Activated naive CD8-positive, alpha-beta T cell treated with anti-CD3 and anti-CD28 coated beads for 36 hours (primary cell): Measurements from ENCODE around the gene EID3. TPM values are rescaled to one million over a fixed set of nuclear protein-coding genes. Genes with fewer than 3 reads are reported as not detected.

Source experiments
- DNase-seq: peaks from one replicate; pipeline ENCODE4 v3.0.0; 2021
- H3K27ac Mint-ChIP-seq: one replicate; pipeline ENCODE4 v1.8.0; 2022; ENCODE audit warnings: mild to moderate bottlenecking, moderate library complexity, mixed read lengths
- H3K27me3 Mint-ChIP-seq: one replicate; pipeline ENCODE4 v1.8.0; 2022; ENCODE audit warnings: mild to moderate bottlenecking, mixed read lengths
- H3K36me3 Mint-ChIP-seq: one replicate; pipeline ENCODE4 v1.8.0; 2021; ENCODE audit warnings: mild to moderate bottlenecking, mixed read lengths
- H3K4me1 Mint-ChIP-seq: one replicate; pipeline ENCODE4 v1.8.0; 2021; ENCODE audit warnings: mixed read lengths
- H3K4me3 Mint-ChIP-seq: one replicate; pipeline ENCODE4 v1.8.0; 2022; ENCODE audit warnings: mild to moderate bottlenecking, moderate library complexity, mixed read lengths
- H3K9me3 Mint-ChIP-seq: one replicate; pipeline ENCODE4 v1.8.0; 2022; ENCODE audit warnings: mixed read lengths
- total RNA-seq, 2 experiments: library from RNA; stranded (reverse); gene quantifications; one replicate each; pipeline ENCODE4 v1.2.3, GENCODE V29; 2021

The EID3 gene
- total RNA-seq, 2 experiments from 2014 or later = 5.7 to 6.4 TPM

DNA sequence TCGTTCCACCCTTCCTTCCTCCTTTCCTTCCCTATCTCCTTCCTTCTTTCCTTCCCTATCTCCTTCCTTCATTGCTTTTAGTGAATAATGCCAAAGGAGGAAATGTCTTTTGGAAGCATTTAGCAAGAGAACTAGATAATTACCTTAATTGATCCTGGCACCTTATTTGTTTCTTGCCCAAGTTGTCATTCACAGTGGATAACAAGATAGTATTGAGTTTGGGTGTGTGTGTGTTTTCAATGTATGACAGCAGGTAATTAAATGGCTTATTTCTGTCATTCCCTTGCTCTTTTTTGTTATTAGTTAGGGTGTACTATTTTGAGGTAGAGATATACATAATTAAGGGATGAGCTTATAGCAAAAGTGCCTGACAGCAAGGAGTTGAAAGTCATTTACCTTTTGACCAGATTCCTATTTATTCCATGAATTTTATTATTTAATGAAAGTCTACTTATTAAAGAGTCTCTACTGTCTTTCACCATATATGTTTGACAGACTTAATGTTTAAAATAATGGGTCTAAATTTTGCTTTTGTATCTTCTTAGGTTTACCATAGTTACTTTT is 30.2 kb downstream of the EID3 start:
- Mint-ChIP-seq H3K9me3 (no peaks in the 10 kb centered on the region), H3K4me1 (no peaks in the 10 kb centered on the region), H3K36me3 (peaks cover 21% of the 10 kb centered on the region), H3K27me3 (no peaks in the 10 kb centered on the region), H3K4me3 (no peak overlapping the region), H3K27ac (no peak overlapping the region)
- DNase-seq = no peak

DNA sequence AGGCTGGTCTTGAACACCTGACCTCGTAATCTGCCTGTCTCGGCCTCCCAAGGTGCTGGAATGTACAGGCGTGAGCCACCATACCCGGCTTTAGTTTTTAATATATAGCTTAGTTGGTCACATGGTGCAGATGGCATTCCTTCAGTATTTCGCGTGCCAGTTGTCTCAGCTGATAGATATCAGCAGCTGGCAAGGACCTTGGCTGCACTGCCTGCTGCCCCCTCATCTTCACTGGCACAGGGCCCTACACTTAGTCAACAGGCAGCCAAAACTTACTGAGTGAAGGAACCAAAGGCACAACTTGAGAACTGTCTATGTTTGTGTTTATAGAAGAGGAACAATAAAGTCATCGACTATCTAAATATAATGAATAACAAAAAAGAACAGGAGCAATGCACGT is 31.0 kb downstream of the EID3 start:
- Mint-ChIP-seq H3K27me3 (no peaks in the 10 kb centered on the region), H3K27ac (no peak overlapping the region), H3K9me3 (no peaks in the 10 kb centered on the region), H3K4me3 (no peak overlapping the region), H3K36me3 (peaks cover 22% of the 10 kb centered on the region), H3K4me1 (no peaks in the 10 kb centered on the region)
- no peak for DNase-seq

DNA sequence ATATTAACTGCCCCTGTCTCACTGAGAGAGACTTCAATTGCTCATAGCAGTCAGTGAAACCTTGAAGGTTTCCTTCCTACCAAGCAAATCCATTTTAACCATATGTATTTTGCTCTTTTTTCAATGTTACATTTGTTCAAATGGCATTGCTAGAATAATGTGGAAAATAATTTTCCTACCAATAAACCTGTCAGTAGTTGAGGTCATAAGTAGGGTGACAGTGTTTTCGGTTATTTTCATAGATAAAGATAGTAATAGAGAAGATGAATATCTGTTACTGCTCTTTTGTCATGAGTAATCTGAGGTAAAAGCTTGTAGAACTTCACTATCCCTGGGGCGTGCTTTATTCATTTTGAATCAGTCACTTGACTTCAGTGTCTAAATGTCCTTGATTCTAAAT is 32.6 kb downstream of the EID3 start:
- no peaks in the 10 kb centered on the region for H3K27me3 Mint-ChIP-seq
- H3K27ac Mint-ChIP-seq = no peak overlapping the region
- H3K4me3 Mint-ChIP-seq = no peak overlapping the region
- no peaks in the 10 kb centered on the region for H3K4me1 Mint-ChIP-seq
- H3K9me3 Mint-ChIP-seq = no peaks in the 10 kb centered on the region
- H3K36me3 Mint-ChIP-seq = peaks cover 32% of the 10 kb centered on the region
- no peak for DNase-seq

DNA sequence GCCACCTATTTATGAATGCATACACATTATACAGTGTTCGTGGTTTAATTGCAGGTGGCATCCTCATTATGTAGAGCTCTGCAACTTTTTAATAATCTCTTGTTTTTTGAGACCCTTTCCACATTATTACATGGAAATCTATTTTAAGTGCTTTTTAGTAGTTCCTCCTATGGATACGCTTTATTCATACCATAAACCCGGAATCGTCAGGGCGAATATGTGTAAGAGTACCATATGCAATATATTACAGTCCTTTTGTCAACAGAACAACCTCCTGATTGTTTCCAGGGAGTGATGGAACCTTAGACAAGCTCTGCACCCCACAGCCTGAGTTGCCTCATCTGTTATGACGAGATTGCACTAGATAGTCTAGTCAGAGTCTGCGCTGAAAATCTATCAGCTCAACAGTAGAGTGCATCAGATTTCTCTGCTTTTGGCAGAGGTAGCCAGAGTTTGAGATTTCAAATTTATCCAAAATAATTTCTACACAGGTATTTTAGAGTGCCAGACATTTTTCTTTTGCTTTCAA is 33.6 kb downstream of the EID3 start:
- H3K9me3 Mint-ChIP-seq = no peaks in the 10 kb centered on the region
- H3K4me3 Mint-ChIP-seq = no peak overlapping the region
- no peaks in the 10 kb centered on the region for H3K4me1 Mint-ChIP-seq
- DNase-seq = no peak
- no peaks in the 10 kb centered on the region for H3K27me3 Mint-ChIP-seq
- H3K36me3 Mint-ChIP-seq = peaks cover 34% of the 10 kb centered on the region
- no peak overlapping the region for H3K27ac Mint-ChIP-seq

DNA sequence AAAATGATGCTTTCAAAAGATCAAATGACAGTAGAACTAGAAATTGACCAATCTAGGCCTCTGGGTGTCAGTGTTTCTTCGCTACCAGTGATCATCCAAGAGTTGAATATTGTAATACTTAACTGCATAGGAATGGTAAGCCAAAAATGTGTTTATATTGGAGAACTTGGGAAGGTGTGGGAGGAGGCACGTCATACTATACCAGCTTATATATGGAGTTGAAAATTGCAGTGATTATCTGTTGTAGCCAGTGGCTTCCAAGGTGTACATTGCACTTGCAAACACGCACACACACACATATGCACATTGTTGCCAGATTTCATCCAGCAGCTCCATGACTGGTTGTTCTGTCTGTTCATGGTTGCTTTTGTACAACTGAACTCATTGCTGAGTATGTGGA is 36.1 kb downstream of the EID3 start:
- Mint-ChIP-seq H3K4me3 (no peak overlapping the region), H3K27me3 (no peaks in the 10 kb centered on the region), H3K9me3 (no peaks in the 10 kb centered on the region), H3K4me1 (peaks cover 2% of the 10 kb centered on the region), H3K27ac (no peak overlapping the region), H3K36me3 (peaks cover 32% of the 10 kb centered on the region)
- DNase-seq = no peak

DNA sequence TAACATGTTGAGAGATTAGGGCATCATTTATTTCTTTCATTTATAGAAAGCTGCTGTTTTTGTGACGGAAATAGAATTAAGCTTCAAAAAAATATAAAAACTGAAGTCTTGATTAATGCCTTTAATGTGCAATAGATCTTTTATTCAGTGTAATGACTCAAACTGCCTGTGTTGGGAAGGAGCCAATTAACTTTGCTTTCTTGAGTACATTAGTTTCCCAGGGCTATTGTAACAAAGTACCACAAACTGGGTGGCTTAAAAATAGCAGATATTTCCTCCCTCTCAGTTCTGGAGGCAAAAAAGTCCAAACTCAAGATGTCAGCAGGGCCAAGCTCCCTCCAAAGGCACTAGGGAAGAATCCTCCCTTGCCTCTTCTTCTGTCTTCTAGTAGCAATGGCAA is 36.6 kb downstream of the EID3 start:
- DNase-seq = no peak
- Mint-ChIP-seq H3K27ac (no peak overlapping the region), H3K9me3 (no peaks in the 10 kb centered on the region), H3K4me1 (peaks cover 2% of the 10 kb centered on the region), H3K4me3 (no peak overlapping the region), H3K36me3 (peaks cover 27% of the 10 kb centered on the region), H3K27me3 (no peaks in the 10 kb centered on the region)

DNA sequence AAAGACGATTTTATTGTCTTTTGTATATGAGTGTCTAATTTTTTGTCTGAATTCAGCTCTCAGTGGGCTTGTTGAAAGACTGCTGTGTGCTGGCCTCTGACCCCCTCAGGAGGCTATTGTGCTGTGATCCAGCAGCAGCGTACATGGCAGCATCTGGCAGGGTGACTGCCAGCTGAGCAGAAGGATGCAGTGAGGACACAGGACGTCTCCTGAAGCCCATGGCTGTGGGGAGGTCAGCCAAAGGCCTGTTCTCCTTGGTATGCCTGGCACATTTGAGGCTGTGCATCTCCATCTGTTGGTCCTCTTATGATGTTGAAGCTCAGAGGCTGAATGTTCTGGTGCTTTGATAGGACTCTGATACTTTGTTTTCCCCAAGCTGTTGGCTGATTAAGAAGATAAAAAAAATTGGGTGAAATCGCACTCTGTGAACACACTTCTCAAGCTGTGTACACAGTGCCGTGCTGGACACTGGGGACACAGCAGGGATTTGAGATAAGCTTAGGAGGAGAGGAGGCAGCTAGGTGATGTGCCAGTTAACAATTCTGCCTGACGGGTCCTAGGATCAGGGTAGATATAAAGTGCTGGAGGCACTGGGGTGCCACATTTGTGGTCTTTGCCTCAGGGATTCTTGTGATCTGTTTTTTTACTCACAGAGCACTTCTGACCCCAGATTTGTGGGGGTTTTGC is 37.5 kb downstream of the EID3 start:
- Mint-ChIP-seq H3K36me3 (peaks cover 25% of the 10 kb centered on the region), H3K4me1 (peaks cover 2% of the 10 kb centered on the region), H3K9me3 (no peaks in the 10 kb centered on the region), H3K4me3 (no peak overlapping the region), H3K27ac (no peak overlapping the region), H3K27me3 (no peaks in the 10 kb centered on the region)
- no peak for DNase-seq

DNA sequence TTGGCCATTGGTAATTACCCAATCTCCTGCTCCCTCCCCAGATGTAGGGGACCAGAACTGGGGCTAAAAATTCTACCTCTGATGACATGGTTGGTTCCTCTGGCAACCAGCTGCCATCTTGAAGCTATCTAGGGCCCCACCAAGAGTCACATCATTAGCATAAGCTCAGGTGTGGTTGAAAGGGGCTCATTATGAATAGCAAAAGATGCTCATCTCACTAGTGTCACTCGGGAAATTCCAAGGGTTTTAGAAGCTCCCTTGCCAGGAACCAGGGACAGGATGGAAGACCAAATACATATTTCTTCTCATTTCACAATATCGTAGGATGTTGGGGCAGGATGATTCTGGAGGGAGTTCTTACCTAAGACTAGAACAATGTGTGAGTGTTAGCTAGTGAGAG is 38.6 kb downstream of the EID3 start:
- H3K27ac Mint-ChIP-seq = no peak overlapping the region

DNA sequence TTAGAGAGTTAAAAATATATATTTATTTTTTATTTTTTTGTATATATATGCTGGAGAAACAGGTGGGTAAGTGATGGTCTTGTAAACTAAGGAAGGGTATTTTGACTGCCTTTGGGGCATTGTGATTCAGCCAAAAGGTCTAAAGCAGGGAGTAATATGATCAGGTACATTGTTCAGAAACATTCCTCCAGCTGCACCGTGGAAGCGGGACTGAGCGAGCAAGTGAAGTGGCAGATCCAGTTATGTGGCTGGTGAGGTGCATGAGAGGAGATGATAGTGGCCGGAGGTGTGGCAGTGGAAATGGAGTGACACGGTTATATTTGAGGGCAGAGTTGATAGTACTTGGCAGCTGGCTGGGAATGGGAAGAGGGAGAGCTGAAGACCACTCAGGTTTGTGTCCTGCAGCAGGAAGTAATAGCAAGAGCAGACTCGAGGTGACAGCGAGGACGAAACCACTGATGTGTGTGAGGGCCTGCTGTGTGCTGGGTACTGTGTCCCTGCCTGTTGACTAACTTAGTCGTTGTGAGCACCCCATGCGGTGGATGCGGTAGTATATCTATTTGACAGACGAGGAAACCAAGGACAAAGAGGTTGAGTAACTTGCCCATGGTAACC is 39.2 kb downstream of the EID3 start:
- Mint-ChIP-seq H3K4me1 (peaks cover 2% of the 10 kb centered on the region), H3K4me3 (no peak overlapping the region), H3K36me3 (peaks cover 22% of the 10 kb centered on the region), H3K27ac (no peak overlapping the region), H3K9me3 (no peaks in the 10 kb centered on the region), H3K27me3 (no peaks in the 10 kb centered on the region)
- no peak for DNase-seq

More for the DNA sequence above, 38.6 kb downstream of the EID3 start:
- Mint-ChIP-seq H3K4me1 (peaks cover 2% of the 10 kb centered on the region), H3K36me3 (peaks cover 22% of the 10 kb centered on the region), H3K4me3 (no peak overlapping the region), H3K9me3 (no peaks in the 10 kb centered on the region), H3K27me3 (no peaks in the 10 kb centered on the region)
- no peak for DNase-seq

DNA sequence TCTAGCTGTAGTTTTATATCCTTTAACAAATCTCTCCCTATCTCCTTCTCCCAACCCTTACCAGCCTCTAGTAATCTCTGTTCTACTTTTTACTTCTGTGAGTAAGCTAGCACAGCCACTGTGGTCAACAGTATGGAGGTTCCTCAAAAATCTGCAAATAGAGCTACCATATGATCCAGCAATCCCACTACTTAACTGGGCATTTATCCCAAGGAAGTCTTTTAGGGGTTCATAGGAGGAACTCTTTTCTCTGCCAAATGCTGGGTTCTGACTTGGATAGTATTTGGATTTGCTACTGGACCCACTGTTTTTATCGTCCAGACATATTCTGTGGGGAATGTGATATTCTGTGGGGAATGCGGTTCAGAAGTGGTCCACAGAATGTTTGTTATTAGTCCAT is 41.1 kb downstream of the EID3 start:
- Mint-ChIP-seq H3K9me3 (no peaks in the 10 kb centered on the region), H3K27ac (no peak overlapping the region), H3K4me3 (no peak overlapping the region)

DNA sequence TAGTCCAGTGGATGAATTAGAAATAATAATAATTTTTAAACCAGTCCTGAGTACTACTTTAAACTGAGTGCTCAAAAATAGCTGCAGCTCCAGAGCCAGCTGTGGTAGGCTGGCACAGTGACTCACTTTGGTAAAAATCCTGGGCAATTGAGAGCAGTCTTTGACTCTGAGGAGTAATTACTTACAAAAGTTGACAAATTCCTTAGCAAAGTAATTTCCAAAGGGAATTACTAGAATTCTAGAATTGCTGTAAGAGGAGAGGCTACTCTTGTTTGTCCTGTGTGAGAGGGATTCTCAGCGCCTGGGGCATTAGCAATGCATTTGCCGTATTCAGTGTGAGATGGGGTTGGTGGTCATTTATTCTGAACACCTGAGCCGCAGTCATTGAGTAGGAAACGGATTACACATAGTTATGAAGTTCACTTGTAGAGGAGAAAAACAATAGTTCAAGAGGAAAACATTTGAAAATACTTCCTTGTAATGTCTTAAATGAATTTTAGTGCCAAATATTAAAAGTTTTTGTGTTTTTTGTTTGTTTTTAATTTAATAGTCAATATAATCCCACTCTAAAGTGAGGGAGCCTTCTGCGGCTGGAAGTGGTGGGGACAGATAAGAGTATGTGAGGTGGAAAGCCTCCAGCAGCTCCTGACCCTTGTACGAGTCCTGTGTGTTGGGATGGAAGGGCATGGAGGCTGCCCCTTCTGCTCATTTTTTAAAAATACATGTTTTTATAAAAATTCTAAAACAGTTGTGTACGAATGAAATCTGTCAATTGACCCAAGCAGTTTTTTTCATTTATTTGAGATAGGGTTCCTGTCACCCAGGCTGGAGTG is 41.9 kb downstream of the EID3 start:
- Mint-ChIP-seq H3K36me3 (peaks cover 22% of the 10 kb centered on the region), H3K27me3 (no peaks in the 10 kb centered on the region), H3K4me3 (no peak overlapping the region), H3K4me1 (peaks cover 2% of the 10 kb centered on the region), H3K9me3 (no peaks in the 10 kb centered on the region), H3K27ac (no peak overlapping the region)
- no peak for DNase-seq

More for the DNA sequence above, 41.1 kb downstream of the EID3 start:
- Mint-ChIP-seq H3K27me3 (no peaks in the 10 kb centered on the region), H3K36me3 (peaks cover 27% of the 10 kb centered on the region), H3K4me1 (peaks cover 2% of the 10 kb centered on the region)
- no peak for DNase-seq

DNA sequence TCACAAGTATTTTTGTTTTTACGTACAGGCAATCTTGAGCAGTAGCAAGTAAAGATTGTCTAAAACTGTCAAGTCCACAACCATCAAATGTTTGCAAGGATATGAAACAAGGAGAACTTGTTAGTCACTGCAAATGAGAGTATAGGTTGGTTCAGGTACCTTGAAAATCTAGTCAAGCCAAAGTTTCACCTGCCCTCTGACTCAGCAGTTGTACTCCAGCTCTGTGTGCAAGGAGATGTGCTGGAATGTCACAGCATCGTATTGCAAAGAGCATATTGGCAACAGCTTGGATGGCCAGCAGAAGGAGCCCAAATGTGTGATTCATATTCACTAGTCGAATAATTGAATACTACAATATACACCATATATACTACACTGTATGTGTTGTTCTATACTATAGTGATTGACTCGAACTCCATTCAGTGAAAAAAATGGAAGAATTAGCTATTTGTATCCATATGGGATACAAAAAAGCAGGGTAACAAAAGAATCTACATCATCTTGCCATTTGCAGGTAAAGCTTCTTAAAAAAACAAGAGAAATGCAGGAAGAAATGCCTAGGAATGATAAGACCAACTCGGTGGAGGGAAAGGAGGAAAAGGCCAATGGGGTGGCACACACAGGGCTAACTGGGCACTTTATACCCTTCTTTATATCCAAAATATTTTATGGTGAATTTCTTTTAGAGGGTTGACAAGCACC is 44.0 kb downstream of the EID3 start:
- peaks cover 4% of the 10 kb centered on the region for H3K4me1 Mint-ChIP-seq
- peaks cover 14% of the 10 kb centered on the region for H3K36me3 Mint-ChIP-seq
- H3K4me3 Mint-ChIP-seq = no peak overlapping the region
- H3K27ac Mint-ChIP-seq = no peak overlapping the region
- no peaks in the 10 kb centered on the region for H3K9me3 Mint-ChIP-seq
- H3K27me3 Mint-ChIP-seq = no peaks in the 10 kb centered on the region
- no peak for DNase-seq

DNA sequence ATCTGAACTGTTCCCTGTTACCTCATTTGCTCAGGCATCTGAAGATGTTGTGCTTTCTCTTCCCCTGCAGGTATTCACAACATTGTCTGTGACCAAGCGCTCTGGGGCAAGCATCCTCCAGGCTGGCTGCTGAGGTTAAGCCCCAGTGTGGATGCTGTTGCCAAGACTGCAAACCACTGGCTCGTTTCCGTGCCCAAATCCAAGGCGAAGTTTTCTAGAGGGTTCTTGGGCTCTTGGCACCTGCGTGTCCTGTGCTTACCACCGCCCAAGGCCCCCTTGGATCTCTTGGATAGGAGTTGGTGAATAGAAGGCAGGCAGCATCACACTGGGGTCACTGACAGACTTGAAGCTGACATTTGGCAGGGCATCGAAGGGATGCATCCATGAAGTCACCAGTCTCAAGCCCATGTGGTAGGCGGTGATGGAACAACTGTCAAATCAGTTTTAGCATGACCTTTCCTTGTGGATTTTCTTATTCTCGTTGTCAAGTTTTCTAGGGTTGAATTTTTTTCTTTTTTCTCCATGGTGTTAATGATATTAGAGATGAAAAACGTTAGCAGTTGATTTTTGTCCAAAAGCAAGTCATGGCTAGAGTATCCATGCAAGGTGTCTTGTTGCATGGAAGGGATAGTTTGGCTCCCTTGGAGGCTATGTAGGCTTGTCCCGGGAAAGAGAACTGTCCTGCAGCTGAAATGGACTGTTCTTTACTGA is 44.9 kb downstream of the EID3 start:
- Mint-ChIP-seq H3K27ac (no peak overlapping the region), H3K36me3 (peaks cover 14% of the 10 kb centered on the region), H3K27me3 (no peaks in the 10 kb centered on the region), H3K4me1 (peaks cover 4% of the 10 kb centered on the region), H3K4me3 (no peak overlapping the region), H3K9me3 (no peaks in the 10 kb centered on the region)
- DNase-seq = no peak

DNA sequence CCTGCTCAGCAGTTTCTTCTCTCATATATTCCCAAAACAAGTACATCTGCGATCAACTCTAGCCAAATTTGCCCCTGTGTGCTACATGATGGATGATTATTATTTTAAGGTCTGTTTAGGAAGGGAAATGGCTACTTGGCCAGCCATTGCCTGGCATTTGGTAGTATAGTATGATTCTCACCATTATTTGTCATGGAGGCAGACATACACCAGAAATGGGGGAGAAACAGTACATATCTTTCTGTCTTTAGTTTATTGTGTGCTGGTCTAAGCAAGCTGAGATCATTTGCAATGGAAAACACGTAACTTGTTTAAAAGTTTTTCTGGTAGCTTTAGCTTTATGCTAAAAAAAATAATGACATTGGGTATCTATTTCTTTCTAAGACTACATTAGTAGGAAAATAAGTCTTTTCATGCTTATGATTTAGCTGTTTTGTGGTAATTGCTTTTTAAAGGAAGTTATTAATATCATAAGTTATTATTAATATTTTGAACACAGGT is 45.5 kb downstream of the EID3 start:
- peaks cover 2% of the 10 kb centered on the region for H3K4me1 Mint-ChIP-seq
- no peaks in the 10 kb centered on the region for H3K9me3 Mint-ChIP-seq
- H3K27ac Mint-ChIP-seq = no peak overlapping the region
- no peaks in the 10 kb centered on the region for H3K27me3 Mint-ChIP-seq
- DNase-seq = no peak
- peaks cover 17% of the 10 kb centered on the region for H3K36me3 Mint-ChIP-seq
- no peak overlapping the region for H3K4me3 Mint-ChIP-seq
